Activated CD8-positive, alpha-beta memory T cell treated with anti-CD3 and anti-CD28 coated beads, Interleukin-2, amount 50 U/mL, for 1 hour (primary cell): Measurements from ENCODE around the gene GPR84.
A peak's percentile ranks its signal among the peaks of the same experiment; 100 is the strongest.
"Not testable (repeated sequence)": the region's sequence is repeated elsewhere in the genome, so short reads cannot be mapped to it uniquely, and the experiment has no call there.

ENCODE experiments used
- DNase-seq: peaks from one replicate; pipeline ENCODE4 v3.0.0-alpha.2; 2020; ENCODE audit errors: extremely low read depth

The GPR84 gene

DNA sequence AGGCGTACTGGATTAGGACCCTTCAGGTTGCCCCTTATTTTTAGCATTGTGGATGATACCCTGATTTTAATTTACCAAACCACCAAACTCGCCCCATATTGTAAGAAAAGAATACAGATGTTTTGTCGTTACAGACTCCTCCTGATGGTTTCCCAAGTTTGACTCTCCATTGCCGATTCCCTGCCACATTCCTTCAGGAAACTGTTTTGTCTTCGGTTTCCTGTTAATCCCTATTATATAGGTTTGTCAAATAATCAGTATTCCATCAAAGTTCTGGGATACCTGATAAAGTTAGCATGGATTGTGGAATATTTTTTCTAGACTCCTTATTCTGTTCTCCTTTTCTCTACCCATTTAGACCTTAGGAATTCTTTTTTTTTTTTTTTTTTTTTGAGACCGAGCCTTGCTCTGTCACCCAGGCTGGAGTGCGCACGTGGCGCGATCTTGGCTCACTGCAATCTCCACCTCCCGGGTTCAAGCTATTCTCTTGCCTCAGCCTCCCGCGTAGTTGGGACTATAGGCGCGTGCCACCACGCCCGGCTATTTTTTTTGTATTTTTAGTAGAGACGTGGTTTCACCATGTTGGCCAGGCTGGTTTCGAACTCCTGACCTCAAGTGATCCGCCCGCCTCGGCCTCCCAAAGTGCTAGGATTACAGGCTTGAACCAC lies 38.7 kb downstream of the GPR84 start:
- DNase-seq, result not testable (repeated sequence)

DNA sequence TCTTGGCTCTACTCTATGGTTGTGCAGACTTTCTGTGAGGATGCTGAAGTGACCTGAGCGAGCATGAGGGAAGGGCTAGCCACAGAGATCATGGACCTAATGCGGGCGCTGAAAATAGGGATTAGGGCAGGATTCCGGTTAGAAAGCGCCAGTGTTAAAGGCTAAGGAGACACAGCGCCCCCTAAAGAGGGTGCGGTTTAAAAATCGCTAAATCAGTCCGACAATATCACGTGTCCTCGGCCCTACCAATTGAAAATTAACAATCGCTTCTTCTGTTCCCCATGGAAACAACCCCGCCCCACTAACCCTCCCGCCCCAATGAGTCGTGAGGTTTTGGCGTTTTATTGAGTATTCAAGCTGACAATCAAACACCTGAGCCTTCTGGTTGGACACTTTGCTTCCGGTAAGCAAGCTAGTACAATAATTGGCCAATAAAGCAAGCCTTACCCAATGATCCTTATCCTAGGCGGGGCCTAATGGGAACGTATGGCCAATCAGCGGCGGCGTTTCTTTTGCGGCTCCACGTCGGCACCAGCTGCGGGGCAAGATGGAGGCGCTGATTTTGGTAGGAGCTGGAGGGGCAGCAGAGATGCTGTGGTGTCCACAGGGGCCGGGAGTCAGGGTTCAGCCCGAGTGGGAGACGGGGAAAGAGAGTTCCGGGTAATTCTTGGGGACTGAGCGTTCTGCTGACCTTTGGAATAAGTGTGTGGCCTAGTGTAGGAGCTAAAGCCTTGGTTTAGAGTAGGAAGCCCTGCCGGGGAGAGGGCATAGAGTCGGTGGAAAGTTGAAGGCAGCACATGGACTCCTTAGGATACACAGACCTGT lies 39.5 kb downstream of the GPR84 start, which contains the start of gene COPZ1:
TSS of gene COPZ1 (plus strand) at position 515 of the 825 bp plus-strand sequence. CDS start at position 548, 33 bp downstream.
- DNase-seq, result peak; percentile 86

DNA sequence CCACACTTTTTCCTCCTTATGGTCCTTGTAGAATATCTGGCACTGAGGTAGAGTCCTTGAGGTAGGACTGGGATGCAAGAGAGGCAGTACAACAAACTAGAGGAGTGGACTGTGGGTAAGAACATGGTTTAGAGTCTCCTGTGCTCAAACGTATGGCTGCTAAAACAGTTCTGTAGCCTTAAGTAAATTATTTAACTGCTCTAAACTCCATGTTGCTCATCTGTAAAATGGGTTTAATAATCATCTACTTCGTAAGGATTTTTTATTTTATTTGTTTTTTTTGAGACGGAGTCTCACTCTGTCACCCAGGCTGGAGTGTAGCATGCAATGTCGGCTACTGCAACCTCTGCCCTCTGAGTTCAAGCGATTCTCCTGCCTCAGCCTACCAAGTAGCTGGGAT lies 42.9 kb downstream of the GPR84 start:
- no peak for DNase-seq
